GM18505 (cell line): Measurements from ENCODE around the gene ZYG11A.

Experiments
- ATAC-seq: cut with Tn5 transposase; IDR thresholded peaks from one replicate; pipeline ENCODE4 v1.9.1; 2021; ENCODE audit not compliant: unreplicated experiment
- POLR2A ChIP-seq: IDR thresholded peaks from 4 replicates; pipeline ENCODE4 v1.6.1; 2011; ENCODE audit warnings: borderline replicate concordance; ENCODE audit not compliant: insufficient read depth, insufficient read length; ENCODE audit errors: extremely low read depth

ZYG11A gene

DNA sequence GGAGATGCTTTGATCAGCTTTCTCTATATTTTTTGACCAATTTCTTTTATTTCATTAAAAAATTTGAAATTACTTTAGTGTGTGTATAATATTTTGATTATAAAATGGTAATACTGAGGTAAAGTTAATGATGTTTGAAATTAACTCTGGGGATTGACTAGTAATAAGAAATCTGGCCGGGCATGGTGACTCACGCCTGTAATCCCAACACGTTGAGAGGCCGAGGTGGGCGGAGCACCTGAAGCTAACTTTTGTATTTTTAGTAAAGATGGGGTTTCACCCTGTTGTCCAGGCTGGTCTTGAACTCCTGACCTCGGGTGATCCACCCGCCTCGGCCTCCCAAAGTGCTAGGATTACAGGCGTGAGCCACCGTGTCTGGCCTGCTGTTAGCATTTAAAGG is 102.0 kb downstream of the ZYG11A start:
- no peak for ATAC-seq
- TF ChIP-seq POLR2A = no peak
